Prostate gland (tissue), 2 donors: ENCODE measurements around the gene NASP. TPM values are rescaled to one million over a fixed set of nuclear protein-coding genes. Genes with fewer than 3 reads are reported as not detected.
A peak's percentile ranks its signal among the peaks of the same experiment; 100 is the strongest.

Experiments
- DNase-seq: peaks from one replicate; pipeline ENCODE4 v3.0.0-alpha.2; 2019; ENCODE audit warnings: low spot score
- H3K27ac ChIP-seq, 2 donors: fragments of 200-600 bp; sonication (generic); 2 replicates each; pipeline ENCODE4 v1.5.1; 2017 to 2019
- H3K27me3 ChIP-seq: fragments of 200-600 bp; sonication (generic); replicated peaks from 2 replicates; pipeline ENCODE4 v1.5.1; 2019; ENCODE audit not compliant: insufficient read depth
- H3K36me3 ChIP-seq, 2 donors: fragments of 200-600 bp; sonication (generic); 1 replicate in 1 of 2; 2 replicates in 1 of 2; pipeline versions ENCODE4 v1.5.1 to v1.8.1; 2017 to 2019
- H3K4me1 ChIP-seq: fragments of 200-600 bp; sonication (generic); replicated peaks from 2 replicates; pipeline ENCODE4 v1.5.1; 2019
- H3K4me3 ChIP-seq, 2 donors: fragments of 200-600 bp; sonication (generic); 2 replicates each; pipeline ENCODE4 v1.5.1; 2017 to 2019
- H3K9me3 ChIP-seq: fragments of 200-600 bp; sonication (generic); 2 replicates; pipeline ENCODE4 v1.5.1; 2017
- POLR2A ChIP-seq: fragments of 450-650 bp; IDR thresholded peaks from one replicate; pipeline ENCODE4 v1.6.1; 2016; ENCODE audit warnings: antibody characterized with exemption, mild to moderate bottlenecking
- POLR2AphosphoS5 ChIP-seq: sonication (generic); formaldehyde crosslinking; IDR thresholded peaks from one replicate; pipeline ENCODE4 v1.6.1; 2017; ENCODE audit warnings: antibody characterized with exemption
- WGBS: methylation state at CpG from one replicate; pipeline ENCODE4 v1.1.5; 2018; 5-methylcytosine and 5-hydroxymethylcytosine counted together
- intact Hi-C: fragments of 100-400 bp; cut with DNase I; formaldehyde crosslinking; loops from one replicate; pipeline ENCODE4 v1.14.2; 2022
- total RNA-seq, 2 donors: library from RNA; depleted of rRNA; stranded (reverse); fragments of >200 nt; gene quantifications; one replicate each; pipeline ENCODE4 v1.1.0, GENCODE V29; 2016
- TF ChIP-seq, protein P1 (sequence below), 4 experiments: fragments of 200-600 bp in 2 of 4; fragments of 450-650 bp in 2 of 4; sonication (generic) in 2 of 4; IDR thresholded peaks; 1 replicate in 3 of 4; 2 replicates in 1 of 4; pipeline ENCODE4 v1.5.1; 2016 to 2019; ENCODE audit warnings: antibody characterized with exemption in 4 of 4, mild to moderate bottlenecking in 2 of 4, moderate library complexity in 2 of 4

Gene NASP
- total RNA-seq, 2 donors from 2014 or later = 66.5 to 115 TPM

DNA sequence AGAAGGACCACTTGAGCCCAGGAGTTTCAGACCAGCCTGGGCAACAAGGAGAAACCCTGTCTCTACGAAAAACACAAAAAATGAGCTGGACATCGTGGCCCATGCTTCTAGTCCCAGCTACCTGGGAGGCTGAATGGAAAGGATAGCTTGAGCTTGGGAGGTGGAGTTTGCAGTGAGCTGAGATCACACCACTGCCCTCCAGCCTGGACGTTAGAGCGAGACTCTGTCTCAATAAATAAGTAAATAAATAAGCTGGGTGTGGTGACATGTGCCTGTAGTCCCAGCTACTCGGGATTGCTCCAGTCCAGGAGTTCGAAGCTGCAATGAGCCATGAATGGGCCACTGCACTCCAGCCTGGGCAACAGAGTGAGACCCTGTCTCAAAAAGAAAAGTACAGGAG lies 29.6 kb upstream of the NASP start:
- Histone ChIP-seq H3K4me1 (no peaks in the 10 kb centered on the region), H3K27ac (no peak overlapping the region), H3K9me3 (no peaks in the 10 kb centered on the region), H3K4me3 (no peak overlapping the region), H3K36me3 (no peaks in the 10 kb centered on the region), H3K27me3 (no peaks in the 10 kb centered on the region)
- no peak for DNase-seq
- WGBS = 73% methylated on average over 6 of the region's 6 CpGs
- intact Hi-C loops = no loop called here
- no peak for TF ChIP-seq POLR2AphosphoS5
- TF ChIP-seq, protein P1, sequence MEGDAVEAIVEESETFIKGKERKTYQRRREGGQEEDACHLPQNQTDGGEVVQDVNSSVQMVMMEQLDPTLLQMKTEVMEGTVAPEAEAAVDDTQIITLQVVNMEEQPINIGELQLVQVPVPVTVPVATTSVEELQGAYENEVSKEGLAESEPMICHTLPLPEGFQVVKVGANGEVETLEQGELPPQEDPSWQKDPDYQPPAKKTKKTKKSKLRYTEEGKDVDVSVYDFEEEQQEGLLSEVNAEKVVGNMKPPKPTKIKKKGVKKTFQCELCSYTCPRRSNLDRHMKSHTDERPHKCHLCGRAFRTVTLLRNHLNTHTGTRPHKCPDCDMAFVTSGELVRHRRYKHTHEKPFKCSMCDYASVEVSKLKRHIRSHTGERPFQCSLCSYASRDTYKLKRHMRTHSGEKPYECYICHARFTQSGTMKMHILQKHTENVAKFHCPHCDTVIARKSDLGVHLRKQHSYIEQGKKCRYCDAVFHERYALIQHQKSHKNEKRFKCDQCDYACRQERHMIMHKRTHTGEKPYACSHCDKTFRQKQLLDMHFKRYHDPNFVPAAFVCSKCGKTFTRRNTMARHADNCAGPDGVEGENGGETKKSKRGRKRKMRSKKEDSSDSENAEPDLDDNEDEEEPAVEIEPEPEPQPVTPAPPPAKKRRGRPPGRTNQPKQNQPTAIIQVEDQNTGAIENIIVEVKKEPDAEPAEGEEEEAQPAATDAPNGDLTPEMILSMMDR (IDR thresholded peaks at IDR 0.05) = no peak
- TF ChIP-seq POLR2A = no peak

GRCh38 chr1:45557422-45557944 lies 26.4 kb upstream of the NASP start:
- Histone ChIP-seq H3K27ac (peak overlapping the region; percentile 1 to 49), H3K36me3 (no peaks in the 10 kb centered on the region), H3K27me3 (no peaks in the 10 kb centered on the region), H3K4me3 (no peak overlapping the region), H3K9me3 (no peaks in the 10 kb centered on the region), H3K4me1 (no peaks in the 10 kb centered on the region)
- TF ChIP-seq, protein P1 (IDR thresholded peaks at IDR 0.05) = no peak
- TF ChIP-seq POLR2AphosphoS5 = no peak
- TF ChIP-seq POLR2A = no peak
- intact Hi-C loops = no loop called here
- no peak for DNase-seq
- 44% methylated on average over 3 of the region's 3 CpGs for WGBS

- WGBS = 88% methylated on average over 2 of the region's 2 CpGs
- no peak for DNase-seq
- intact Hi-C loops = no loop called here
Observed at GRCh38 chr1:45563843-45564242, 20.0 kb upstream of the NASP start.

DNA sequence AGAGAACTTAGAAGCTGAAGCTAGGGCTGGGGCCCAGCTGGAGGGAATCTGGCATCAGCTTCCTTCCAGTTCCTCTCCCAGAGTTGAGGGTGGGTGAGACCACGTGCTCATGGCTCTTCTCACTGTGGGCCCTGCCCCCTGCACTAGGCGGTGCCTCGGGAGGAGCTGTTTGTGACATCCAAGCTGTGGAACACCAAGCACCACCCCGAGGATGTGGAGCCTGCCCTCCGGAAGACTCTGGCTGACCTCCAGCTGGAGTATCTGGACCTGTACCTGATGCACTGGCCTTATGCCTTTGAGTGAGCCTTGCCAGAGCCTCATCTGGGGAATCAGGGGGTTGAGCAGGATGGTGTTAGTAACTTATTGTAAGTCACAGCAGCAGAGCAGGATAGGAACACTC lies 17.1 kb upstream of the NASP start:
- H3K36me3 ChIP-seq = no peaks in the 10 kb centered on the region
- WGBS = 35% methylated on average over 5 of the region's 5 CpGs
- DNase-seq = no peak
- TF ChIP-seq, protein P1 (IDR thresholded peaks at IDR 0.05) = no peak
- TF ChIP-seq POLR2A (no peak), POLR2AphosphoS5 (peak; percentile 24)
- H3K27ac ChIP-seq = no peak overlapping the region
- H3K4me1 ChIP-seq = peaks cover 9% of the 10 kb centered on the region
- H3K9me3 ChIP-seq = no peaks in the 10 kb centered on the region
- H3K27me3 ChIP-seq = no peaks in the 10 kb centered on the region
- H3K4me3 ChIP-seq = no peak overlapping the region
- intact Hi-C loops = loop anchor here (5.0 kb wide), 1 partner anchor 204 kb away; no protein-coding TSS in a partner anchor

More at GRCh38 chr1:45563843-45564242, 20.0 kb upstream of the NASP start:
- Histone ChIP-seq H3K4me1 (peaks cover 6% of the 10 kb centered on the region), H3K4me3 (no peak overlapping the region), H3K9me3 (no peaks in the 10 kb centered on the region), H3K36me3 (no peaks in the 10 kb centered on the region), H3K27me3 (no peaks in the 10 kb centered on the region), H3K27ac (no peak overlapping the region)
- TF ChIP-seq, protein P1 (IDR thresholded peaks at IDR 0.05) = no peak
- TF ChIP-seq POLR2AphosphoS5 = no peak
- no peak for TF ChIP-seq POLR2A

- Histone ChIP-seq H3K36me3 (no peaks in the 10 kb centered on the region), H3K27ac (peak overlapping the region in 1 of 2 donors; percentile 42)
- 81% methylated on average over 7 of the region's 7 CpGs for WGBS
Observed at GRCh38 chr1:45567911-45568310, 15.9 kb upstream of the NASP start.

More at GRCh38 chr1:45567911-45568310, 15.9 kb upstream of the NASP start:
- Histone ChIP-seq H3K4me3 (no peak overlapping the region), H3K27me3 (no peaks in the 10 kb centered on the region), H3K4me1 (peaks cover 9% of the 10 kb centered on the region), H3K9me3 (no peaks in the 10 kb centered on the region)
- DNase-seq = no peak
- intact Hi-C loops = loop anchor here (5.0 kb wide), 1 partner anchor 206 kb away; no protein-coding TSS in a partner anchor
- no peak for TF ChIP-seq POLR2A
- TF ChIP-seq, protein P1 (IDR thresholded peaks at IDR 0.05) = no peak
